ENCODE results near the gene TLCD1. TPM values are rescaled to one million over a fixed set of nuclear protein-coding genes. Genes with fewer than 3 reads are reported as not detected.

The TLCD1 gene
- polyA plus RNA-seq, 2 of the 4 experiments (the other 2 are of a cell fraction): 36.7 to 83.3 TPM

DNA sequence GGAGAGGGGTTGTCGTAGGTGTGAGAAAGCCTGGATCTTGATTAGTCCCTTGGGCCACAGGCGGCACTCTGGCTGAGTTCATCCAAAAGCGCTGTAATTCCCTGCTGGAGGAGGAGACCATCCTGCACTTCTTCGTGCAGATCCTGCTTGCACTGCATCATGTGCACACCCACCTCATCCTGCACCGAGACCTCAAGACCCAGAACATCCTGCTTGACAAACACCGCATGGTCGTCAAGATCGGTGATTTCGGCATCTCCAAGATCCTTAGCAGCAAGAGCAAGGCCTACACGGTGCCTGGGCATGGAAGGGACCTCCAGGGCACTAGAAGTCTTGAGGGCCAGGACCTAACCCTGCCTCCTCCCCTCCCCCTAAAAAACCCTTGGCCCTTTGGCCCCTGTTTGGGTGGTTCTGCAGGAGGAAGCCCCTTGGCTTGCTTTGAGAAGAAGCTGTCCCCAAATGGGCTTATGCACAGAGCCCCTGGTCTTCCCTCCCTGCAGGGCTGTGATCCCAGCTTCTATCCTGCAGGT, 8.7 kb upstream of the TLCD1 start:
- FAIRE-seq (no peak), ATAC-seq (peak; percentile 12 to 18; a peak in 3 of 6 replicates), DNase-seq (ENCODE audit: low read depth in 1 of 2, low spot score in 1 of 2) (no peak)
- no peaks in the 10 kb centered on the region; the same call in 2 of the 3 replicates for H3K9me3 ChIP-seq
- TF ChIP-seq TFCP2L1 (CRISPR knock-in tag; IDR thresholded peaks at IDR 0.05) (no peak), EP300 (IDR thresholded peaks at IDR 0.05) (no peak), CHD2 (IDR thresholded peaks at IDR 0.05; ENCODE audit: low read length, partially characterized antibody) (no peak), HOXB5 (CRISPR knock-in tag; IDR thresholded peaks at IDR 0.05) (no peak), MAZ (IDR thresholded peaks at IDR 0.05; ENCODE audit: borderline replicate concordance, low read depth, low read length) (no peak)
- H3K4me3 ChIP-seq: no peak overlapping the region
- ChIA-PET POLR2A (interaction anchor here (0.9 to 1.6 kb wide), 3 partner anchors 8 to 9 kb away, joined by 5 to 16 read pairs (median 10); partner anchors contain the start of genes TLCD1 and TRAF4), CTCF (interaction anchor here (1.2 to 17.5 kb wide), 4 partner anchors 8 to 169 kb away, joined by 3 to 977 read pairs (median 20); partner anchors contain the start of genes TLCD1 and TRAF4)
- WGBS (ENCODE audit: missing lambda C conversion rate): 92% methylated on average over 10 of the region's 10 CpGs
- peaks cover 9% of the 10 kb centered on the region for H3K4me1 ChIP-seq
- peak overlapping the region; percentile 2 to 73; a peak in 3 of 6 replicates for H3K27ac ChIP-seq
- H3K4me2 ChIP-seq: peak overlapping the region; percentile 23; the same call in 1 of the 3 replicates

- H3K4me3 ChIP-seq: no peak overlapping the region
- WGBS (ENCODE audit: missing lambda C conversion rate): 92% methylated on average over 1 of the region's 1 CpG
- ChIA-PET CTCF (interaction anchor here (3.7 to 17.5 kb wide), 2 partner anchors 15 to 32 kb away, joined by 24 to 977 read pairs; partner anchors contain the start of gene TRAF4), POLR2A (interaction anchor here (1.6 to 2.0 kb wide), 2 partner anchors 10 to 14 kb away, joined by 5 to 16 read pairs; partner anchors contain the start of gene RPL23A)
- FAIRE-seq: no peak
- no peak overlapping the region for H3K4me2 ChIP-seq
- no peak overlapping the region for H3K27ac ChIP-seq
- H3K4me1 ChIP-seq: peaks cover 15% of the 10 kb centered on the region
- no peaks in the 10 kb centered on the region for H3K9me3 ChIP-seq
- TF ChIP-seq EHF (CRISPR knock-in tag; IDR thresholded peaks at IDR 0.05) (no peak), PHF8 (IDR thresholded peaks at IDR 0.05; ENCODE audit: borderline replicate concordance, low read depth) (no peak), ZSCAN20 (CRISPR knock-in tag; IDR thresholded peaks at IDR 0.05) (no peak), MYC (IDR thresholded peaks at IDR 0.05; ENCODE audit: borderline replicate concordance, low read length) (no peak), HOXB13 (CRISPR knock-in tag; IDR thresholded peaks at IDR 0.05; ENCODE audit: low read depth) (no peak), FOSL2 (IDR thresholded peaks at IDR 0.05) (no peak), FOSL2 (CRISPR knock-in tag; IDR thresholded peaks at IDR 0.05) (no peak)
- TF ChIP-seq, protein P1, sequence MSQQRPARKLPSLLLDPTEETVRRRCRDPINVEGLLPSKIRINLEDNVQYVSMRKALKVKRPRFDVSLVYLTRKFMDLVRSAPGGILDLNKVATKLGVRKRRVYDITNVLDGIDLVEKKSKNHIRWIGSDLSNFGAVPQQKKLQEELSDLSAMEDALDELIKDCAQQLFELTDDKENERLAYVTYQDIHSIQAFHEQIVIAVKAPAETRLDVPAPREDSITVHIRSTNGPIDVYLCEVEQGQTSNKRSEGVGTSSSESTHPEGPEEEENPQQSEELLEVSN (IDR thresholded peaks at IDR 0.05; ENCODE audit: borderline replicate concordance, low read depth): no peak
- TF ChIP-seq, protein P2, sequence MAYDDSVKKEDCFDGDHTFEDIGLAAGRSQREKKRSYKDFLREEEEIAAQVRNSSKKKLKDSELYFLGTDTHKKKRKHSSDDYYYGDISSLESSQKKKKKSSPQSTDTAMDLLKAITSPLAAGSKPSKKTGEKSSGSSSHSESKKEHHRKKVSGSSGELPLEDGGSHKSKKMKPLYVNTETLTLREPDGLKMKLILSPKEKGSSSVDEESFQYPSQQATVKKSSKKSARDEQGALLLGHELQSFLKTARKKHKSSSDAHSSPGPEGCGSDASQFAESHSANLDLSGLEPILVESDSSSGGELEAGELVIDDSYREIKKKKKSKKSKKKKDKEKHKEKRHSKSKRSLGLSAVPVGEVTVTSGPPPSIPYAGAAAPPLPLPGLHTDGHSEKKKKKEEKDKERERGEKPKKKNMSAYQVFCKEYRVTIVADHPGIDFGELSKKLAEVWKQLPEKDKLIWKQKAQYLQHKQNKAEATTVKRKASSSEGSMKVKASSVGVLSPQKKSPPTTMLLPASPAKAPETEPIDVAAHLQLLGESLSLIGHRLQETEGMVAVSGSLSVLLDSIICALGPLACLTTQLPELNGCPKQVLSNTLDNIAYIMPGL (CRISPR knock-in tag; IDR thresholded peaks at IDR 0.05; ENCODE audit: borderline replicate concordance): no peak
- TF ChIP-seq, protein P3, sequence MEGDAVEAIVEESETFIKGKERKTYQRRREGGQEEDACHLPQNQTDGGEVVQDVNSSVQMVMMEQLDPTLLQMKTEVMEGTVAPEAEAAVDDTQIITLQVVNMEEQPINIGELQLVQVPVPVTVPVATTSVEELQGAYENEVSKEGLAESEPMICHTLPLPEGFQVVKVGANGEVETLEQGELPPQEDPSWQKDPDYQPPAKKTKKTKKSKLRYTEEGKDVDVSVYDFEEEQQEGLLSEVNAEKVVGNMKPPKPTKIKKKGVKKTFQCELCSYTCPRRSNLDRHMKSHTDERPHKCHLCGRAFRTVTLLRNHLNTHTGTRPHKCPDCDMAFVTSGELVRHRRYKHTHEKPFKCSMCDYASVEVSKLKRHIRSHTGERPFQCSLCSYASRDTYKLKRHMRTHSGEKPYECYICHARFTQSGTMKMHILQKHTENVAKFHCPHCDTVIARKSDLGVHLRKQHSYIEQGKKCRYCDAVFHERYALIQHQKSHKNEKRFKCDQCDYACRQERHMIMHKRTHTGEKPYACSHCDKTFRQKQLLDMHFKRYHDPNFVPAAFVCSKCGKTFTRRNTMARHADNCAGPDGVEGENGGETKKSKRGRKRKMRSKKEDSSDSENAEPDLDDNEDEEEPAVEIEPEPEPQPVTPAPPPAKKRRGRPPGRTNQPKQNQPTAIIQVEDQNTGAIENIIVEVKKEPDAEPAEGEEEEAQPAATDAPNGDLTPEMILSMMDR (IDR thresholded peaks at IDR 0.05): no peak
- no peak for DNase-seq (ENCODE audit: low read depth in 1 of 2, low spot score in 1 of 2)
- no peak for ATAC-seq
Measured at GRCh38 chr17:28733346-28733745, 7.3 kb upstream of the TLCD1 start.

DNA sequence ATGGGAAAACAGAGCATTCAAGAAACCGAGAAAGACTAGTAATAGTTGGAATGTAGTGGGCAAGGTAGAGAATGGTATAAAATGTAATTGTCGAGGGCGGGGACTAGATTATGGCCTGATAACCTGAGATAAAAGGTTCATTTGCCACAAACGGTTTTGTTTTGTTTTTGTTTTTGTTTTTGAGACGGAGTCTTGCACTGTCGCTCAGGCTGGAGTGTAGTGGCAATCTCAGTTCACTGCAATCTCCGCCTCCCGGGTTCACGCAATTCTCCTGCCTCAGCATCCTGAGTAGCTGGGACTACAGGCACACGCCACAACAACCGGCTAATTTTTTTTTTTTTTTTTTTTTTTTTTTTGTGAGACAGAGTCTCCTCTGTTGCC, 3.9 kb upstream of the TLCD1 start:
- POLR2A ChIA-PET: interaction anchor here (0.6 to 5.3 kb wide), 2 partner anchors 81 to 221 kb away, joined by 4 to 89 read pairs; partner anchors contain the start of gene PHF12
- 90% methylated on average over 11 of the region's 11 CpGs for whole genome bisulfite sequencing (ENCODE audit: missing lambda C conversion rate)
- DNase-seq (ENCODE audit: low read depth in 1 of 2, low spot score in 1 of 2): no peak
- no peak overlapping the region for H3K4me2 ChIP-seq
- FAIRE-seq: no peak
- no peaks in the 10 kb centered on the region for H3K9me3 ChIP-seq
- H3K4me3 ChIP-seq: no peak overlapping the region
- peaks cover 13% of the 10 kb centered on the region for H3K4me1 ChIP-seq
- no peak overlapping the region for H3K27ac ChIP-seq
- CTCF ChIA-PET: interaction anchor here (0.9 to 17.5 kb wide), 8 partner anchors 18 to 385 kb away, joined by 3 to 977 read pairs (median 82); partner anchors contain the start of genes DHRS13, FLOT2, PHF12 and TRAF4
- no peak for ATAC-seq
- TF ChIP-seq NFE2L2 (conservative IDR thresholded peaks at IDR 0.05; ENCODE audit: low read length): no peak
- no peak for TF ChIP-seq BCL3 (IDR thresholded peaks at IDR 0.05)
- no peak for TF ChIP-seq POLR2A (IDR thresholded peaks at IDR 0.05; ENCODE audit: low read length)
- TF ChIP-seq, protein P2 (CRISPR knock-in tag; IDR thresholded peaks at IDR 0.05; ENCODE audit: borderline replicate concordance): no peak
- no peak for TF ChIP-seq NR3C1 (IDR thresholded peaks at IDR 0.05)
- TF ChIP-seq KDM5A (IDR thresholded peaks at IDR 0.05): no peak
- no peak for TF ChIP-seq ATOH8 (CRISPR knock-in tag; IDR thresholded peaks at IDR 0.05; ENCODE audit: low read depth)
- no peak for TF ChIP-seq TFCP2L1 (CRISPR knock-in tag; IDR thresholded peaks at IDR 0.05)
- no peak for TF ChIP-seq JUN (IDR thresholded peaks at IDR 0.05)
- TF ChIP-seq FOXS1 (CRISPR knock-in tag; IDR thresholded peaks at IDR 0.05): no peak
- no peak for TF ChIP-seq EP300 (IDR thresholded peaks at IDR 0.05)
- no peak for TF ChIP-seq FOSB (CRISPR knock-in tag; IDR thresholded peaks at IDR 0.05)
- no peak for TF ChIP-seq HEYL (CRISPR knock-in tag; IDR thresholded peaks at IDR 0.05)
